Dermis microvascular lymphatic vessel endothelial cell (primary cell): Measurements from ENCODE around the gene MCM3AP. TPM values are rescaled to one million over a fixed set of nuclear protein-coding genes. Genes with fewer than 3 reads are reported as not detected.
"Not testable (repeated sequence)": the region's sequence is repeated elsewhere in the genome, so short reads cannot be mapped to it uniquely, and the experiment has no call there.

ENCODE experiments used
- DNase-seq, 2 donors: peaks; one replicate each; pipeline versions ENCODE4 v3.0.0 to v3.0.0-alpha.2; 2010; ENCODE audit warnings: low read depth in 2 of 2
- total RNA-seq: library from RNA; depleted of rRNA; stranded (reverse); fragments of >200 nt; gene quantifications from 2 replicates; pipeline ENCODE4 v1.2.1, GENCODE V29; 2014

MCM3AP gene
- total RNA-seq, 1 donor from 2014 or later = 51.2 TPM

DNA sequence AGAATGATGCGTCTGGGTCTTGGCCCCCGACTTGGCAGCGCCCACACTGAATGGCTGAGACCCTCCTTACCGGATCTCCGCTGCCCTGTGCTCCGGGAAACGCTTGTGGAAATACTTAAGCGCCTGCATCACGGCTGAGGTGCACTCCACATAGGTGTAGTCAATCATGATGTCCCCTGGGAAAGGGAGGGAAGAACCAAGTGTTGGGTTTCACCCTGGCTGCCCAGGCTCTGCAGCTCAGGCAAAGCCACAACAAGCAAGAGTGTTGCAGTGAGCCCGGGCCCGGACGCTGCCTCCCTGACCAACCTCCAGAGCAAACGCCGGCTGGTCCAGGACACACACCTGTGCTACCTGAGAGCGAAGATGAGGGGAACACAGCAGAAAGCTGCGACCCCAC is 79.6 kb downstream of the MCM3AP start:
- no peak for DNase-seq

GRCh38 chr21:46205166-46205565 is 80.2 kb downstream of the MCM3AP start:
- DNase-seq = no peak

GRCh38 chr21:46203203-46203600 is 82.2 kb downstream of the MCM3AP start:
- DNase-seq = no peak

DNA sequence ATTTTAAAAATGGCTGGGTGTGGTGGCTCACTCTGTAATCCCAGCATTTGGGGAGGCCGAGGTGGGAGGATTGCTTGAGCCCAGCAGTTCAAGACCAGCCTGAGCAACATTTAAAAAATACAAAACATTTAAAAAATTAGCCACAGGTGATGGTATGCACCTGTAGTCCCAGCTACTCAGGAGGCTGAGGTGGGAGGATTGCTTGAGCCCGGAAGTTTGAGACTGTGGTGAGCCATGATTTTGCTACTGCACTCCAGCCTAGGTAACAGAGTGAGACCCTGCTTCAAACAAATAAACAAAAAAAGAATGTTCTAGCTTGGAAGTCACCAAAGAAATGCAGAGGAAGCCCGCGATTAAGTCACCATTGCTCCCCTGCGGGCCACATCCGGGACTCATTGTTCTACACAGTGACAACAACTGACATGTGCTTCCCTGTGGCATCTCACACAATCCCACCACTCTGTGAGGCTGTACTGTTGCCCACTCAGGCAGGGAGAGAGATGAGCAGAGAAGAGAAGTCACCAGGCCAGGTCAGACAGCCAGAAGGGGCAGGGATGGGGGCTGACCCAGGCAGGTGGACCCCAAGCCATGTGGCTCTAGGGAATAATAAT is 82.7 kb downstream of the MCM3AP start:
- DNase-seq = peak; percentile 72 to 82

GRCh38 chr21:46200877-46201803 is 84.3 kb downstream of the MCM3AP start:
- DNase-seq = not testable (repeated sequence)

GRCh38 chr21:46199436-46200373 is 85.7 kb downstream of the MCM3AP start:
- DNase-seq = no peak

GRCh38 chr21:46196733-46197132 is 88.7 kb downstream of the MCM3AP start:
- DNase-seq = no peak

DNA sequence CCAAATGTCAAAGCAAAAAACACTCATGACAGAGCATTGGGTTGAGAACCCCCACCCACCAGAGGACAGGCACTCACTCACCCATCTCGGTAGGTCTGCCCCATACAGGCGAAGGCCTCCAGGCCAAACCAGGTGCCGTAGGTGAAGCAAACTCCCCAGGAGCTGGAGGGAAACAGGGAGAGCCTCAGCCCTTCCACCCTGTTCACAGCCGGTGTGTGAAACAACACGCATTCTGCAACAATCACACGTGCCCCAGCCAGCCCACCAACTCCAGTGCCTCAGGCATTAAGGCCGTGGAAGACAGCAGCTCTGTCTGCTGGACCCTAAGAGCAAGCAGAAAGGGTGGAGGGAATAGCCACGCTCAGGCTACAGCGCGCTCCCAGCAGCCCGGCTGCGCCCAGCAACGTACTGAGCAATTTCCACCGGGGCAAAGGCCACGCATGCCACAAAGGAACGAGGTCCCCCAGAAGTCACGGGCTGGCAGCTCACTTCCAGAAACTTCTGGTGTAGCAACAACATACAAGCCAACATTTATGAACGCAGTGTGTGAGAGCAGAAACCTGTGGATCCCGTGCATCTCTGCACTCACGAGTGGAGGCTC is 89.7 kb downstream of the MCM3AP start:
- DNase-seq = no peak

DNA sequence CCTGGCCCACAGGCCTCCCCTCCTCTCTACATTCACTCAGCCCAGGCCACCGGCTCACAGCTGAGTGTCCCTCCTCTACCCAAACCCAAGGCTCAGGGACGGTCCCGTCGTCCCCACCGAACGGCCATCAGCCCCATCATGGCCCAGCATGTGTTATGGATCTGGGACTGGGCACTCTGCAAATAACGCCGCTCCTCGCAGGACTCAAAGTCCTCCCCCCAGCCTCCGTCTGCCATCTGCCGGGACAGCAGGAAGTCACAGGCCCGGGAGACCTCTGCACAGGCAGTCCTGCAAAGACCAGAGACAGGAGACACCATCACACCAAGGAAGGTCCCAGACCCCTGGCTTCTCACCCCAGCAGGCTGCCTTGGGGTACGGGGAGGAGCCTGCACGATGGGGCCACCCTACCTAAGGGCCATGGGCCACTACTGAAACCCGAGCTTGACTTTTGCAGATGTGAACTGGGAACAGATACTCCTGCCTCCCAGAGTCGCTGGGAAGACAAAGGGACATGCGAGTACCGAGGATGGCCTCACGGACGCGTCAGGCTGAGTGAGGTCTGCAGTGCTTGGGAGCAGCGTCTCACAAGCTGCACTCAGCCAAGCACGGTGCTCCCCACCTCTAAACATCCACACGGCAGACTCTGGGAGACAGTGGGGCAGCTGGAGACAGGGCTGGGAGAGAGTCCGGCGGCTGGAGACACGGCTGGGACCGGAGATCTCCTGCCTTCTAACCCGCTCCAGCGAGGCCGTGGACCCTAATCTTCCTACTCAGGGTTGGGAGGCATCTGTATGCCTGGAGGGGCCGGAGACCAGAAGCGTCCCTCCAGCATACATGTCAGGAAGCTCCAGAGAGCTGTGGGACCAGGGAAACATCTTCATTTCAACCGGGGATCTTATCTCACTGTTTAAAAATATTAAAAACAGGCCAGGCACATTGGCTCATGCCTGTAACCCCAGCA is 90.8 kb downstream of the MCM3AP start:
- DNase-seq = no peak

GRCh38 chr21:46193829-46194373 is 91.5 kb downstream of the MCM3AP start:
- DNase-seq = no peak

DNA sequence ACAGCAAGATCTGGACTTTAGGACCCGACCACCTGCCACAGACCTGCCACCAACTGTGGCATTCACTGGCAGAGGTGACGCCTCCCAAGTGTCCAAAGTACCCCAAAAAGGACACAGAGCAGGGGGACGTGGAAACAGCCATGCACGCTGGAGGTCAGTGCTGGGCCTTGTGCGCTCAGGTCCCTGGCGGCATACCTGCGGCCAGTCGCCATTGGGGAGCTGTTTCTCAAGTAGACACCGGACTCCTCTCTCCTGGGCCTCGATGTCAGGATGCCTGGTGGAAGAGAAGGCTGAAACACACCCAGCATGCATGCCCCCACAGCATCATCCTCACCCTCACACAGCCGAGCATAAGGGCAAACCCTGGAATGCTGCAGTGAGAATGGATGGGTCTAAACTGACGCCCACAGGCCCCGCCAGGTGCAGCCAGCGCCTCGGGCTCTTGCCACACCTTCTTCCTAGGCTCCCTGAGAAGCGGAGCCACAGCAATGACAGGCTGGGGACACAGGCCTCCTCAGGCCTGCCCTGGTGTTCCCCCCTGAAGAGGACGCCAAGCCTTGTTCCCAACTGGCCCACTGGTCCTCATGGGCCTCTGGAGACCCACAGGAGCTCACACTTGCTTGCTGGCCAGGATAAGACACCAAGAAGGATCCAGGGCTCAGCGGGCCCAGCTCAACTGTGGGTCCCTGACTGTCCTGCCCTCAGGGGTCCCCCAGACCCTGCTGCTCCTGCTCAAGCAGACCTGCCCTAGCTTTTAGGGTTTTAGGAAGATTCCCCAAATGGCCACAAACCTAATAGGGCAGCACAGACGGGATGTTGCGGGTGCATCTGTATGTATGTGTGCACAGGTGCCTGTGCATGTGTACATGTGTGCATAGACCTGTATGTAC is 93.5 kb downstream of the MCM3AP start:
- DNase-seq = no peak

GRCh38 chr21:46191257-46191685 is 94.1 kb downstream of the MCM3AP start:
- peak; percentile 30 to 63 for DNase-seq

GRCh38 chr21:46190491-46191131 is 94.8 kb downstream of the MCM3AP start:
- no peak for DNase-seq

DNA sequence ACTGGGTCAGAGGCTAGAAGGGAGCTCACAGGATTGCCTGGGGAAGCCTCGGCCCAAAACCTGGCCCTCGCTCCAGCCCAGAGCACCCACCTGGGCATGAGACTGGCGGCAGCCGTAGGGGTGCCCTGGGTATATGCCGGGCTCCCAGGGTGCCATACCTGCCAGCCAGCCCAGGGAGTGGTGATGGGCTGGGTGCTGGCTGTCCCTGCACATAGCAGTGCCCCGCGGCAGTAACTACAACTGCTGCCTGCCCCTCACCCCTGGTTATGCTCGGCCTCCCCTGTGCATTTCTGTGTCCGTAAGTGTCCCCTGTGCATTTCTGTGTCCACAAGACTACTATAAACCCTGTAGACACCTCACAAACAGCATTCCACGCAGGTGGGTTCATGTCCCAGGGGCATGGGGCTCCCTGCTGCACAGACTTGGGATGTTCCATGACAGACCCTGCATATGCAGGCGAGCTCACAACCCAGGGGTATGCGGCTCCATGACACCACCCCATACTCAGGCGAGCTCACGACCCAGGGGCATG is 95.4 kb downstream of the MCM3AP start:
- DNase-seq = no peak

GRCh38 chr21:46189213-46189958 is 96.0 kb downstream of the MCM3AP start:
- DNase-seq = peak in 1 of 2 donors; percentile 70

DNA sequence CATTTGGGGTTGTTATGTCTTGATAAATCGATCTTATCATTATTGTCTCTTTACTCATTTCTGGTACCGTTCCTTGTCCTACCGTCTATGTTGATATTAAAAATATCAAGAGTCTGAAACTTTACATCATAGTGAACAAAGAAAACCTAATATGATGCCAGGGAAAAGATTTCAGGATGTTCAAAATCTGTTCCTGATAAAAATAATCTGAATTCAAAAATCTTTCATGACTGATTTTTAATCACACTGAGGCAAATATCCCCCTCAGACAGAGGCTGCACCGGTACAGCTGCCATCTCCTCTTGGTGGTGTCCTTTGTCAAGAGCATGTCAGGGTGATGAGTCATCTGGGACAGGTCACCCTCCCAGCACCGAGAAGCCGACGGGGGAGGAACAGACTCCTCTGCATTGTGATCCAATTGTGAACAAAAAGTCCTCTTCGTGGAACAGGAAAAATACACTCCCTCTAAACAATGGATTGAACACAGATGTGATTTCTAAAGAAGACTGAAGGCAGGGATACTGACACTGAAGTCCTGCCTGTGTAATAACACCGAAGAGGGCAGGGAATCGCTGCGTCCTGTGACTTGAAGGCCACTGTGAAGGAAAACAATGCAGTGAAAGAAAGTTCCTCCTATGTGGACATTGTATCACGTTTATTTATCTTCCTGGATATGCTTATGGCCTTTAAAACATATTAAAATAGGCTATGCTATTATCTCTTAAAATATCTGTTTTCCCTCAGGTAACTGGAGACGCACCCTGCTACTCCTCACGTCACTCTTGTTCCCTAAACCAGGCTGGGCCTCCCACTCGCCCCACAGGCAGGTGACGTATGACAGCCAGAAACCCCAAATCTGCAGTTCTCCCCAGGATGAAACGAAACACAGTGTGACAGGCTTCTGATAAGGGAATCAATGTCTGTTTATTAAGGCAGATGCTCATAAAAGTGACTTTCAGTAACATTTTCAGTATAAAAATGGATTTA is 96.9 kb downstream of the MCM3AP start:
- peak; percentile 21 to 90 for DNase-seq
